HepG2 (cell line): ENCODE results near the gene NELFCD. TPM values are rescaled to one million over a fixed set of nuclear protein-coding genes. Genes with fewer than 3 reads are reported as not detected.

Source experiments
- CHCHD3 ChIP-seq: sonication (generic); formaldehyde crosslinking; IDR thresholded peaks from 2 replicates; pipeline ENCODE4 v1.8.0; 2022; ENCODE audit warnings: mild to moderate bottlenecking, missing genetic modification reagents, moderate library complexity
- EEA1 ChIP-seq: sonication (generic); formaldehyde crosslinking; IDR thresholded peaks from 2 replicates; pipeline ENCODE4 v1.5.1; 2020; ENCODE audit warnings: mild to moderate bottlenecking, missing genetic modification reagents, borderline replicate concordance
- JARID2 ChIP-seq: sonication (generic); formaldehyde crosslinking; IDR thresholded peaks from 2 replicates; pipeline ENCODE4 v1.8.1; 2023; ENCODE audit warnings: missing genetic modification reagents, inconsistent platforms; ENCODE audit not compliant: insufficient replicate concordance
- JUND ChIP-seq: sonication (generic); formaldehyde crosslinking; IDR thresholded peaks from 2 replicates; pipeline ENCODE4 v1.8.0; 2022; ENCODE audit warnings: mild to moderate bottlenecking, missing genetic modification reagents
- NCOR1 ChIP-seq: fragments of 200-600 bp; sonication (generic); IDR thresholded peaks from 2 replicates; pipeline ENCODE4 v1.7.0; 2017; ENCODE audit warnings: antibody characterized with exemption, low read length, borderline replicate concordance
- NFE2L2 ChIP-seq: fragments of 150-350 bp; IDR thresholded peaks from 2 replicates; pipeline ENCODE4 v1.6.1; 2014; ENCODE audit warnings: low read length
- SIX1 ChIP-seq: sonication (generic); formaldehyde crosslinking; IDR thresholded peaks from 2 replicates; pipeline ENCODE4 v1.4.0; 2020; ENCODE audit warnings: missing genetic modification reagents, borderline replicate concordance
- SSRP1 ChIP-seq: IDR thresholded peaks from 2 replicates; pipeline ENCODE4 v1.6.1; 2016; ENCODE audit warnings: control low read depth
- SUZ12 ChIP-seq: fragments of 150-350 bp; IDR thresholded peaks from 2 replicates; pipeline ENCODE4 v1.6.1; 2014; ENCODE audit warnings: low read depth, low read length
- ZFP36 ChIP-seq: fragments of 150-350 bp; IDR thresholded peaks from 2 replicates; pipeline ENCODE4 v1.6.1; 2018; ENCODE audit warnings: borderline replicate concordance, low read length, low read depth; ENCODE audit not compliant: partially characterized antibody
- ZFP36L2 ChIP-seq: sonication (generic); formaldehyde crosslinking; IDR thresholded peaks from 2 replicates; pipeline ENCODE4 v1.4.0; 2020; ENCODE audit warnings: missing genetic modification reagents
- ZNF121 ChIP-seq: sonication (generic); formaldehyde crosslinking; IDR thresholded peaks from 2 replicates; pipeline ENCODE4 v1.5.0; 2020; ENCODE audit warnings: mild to moderate bottlenecking, missing genetic modification reagents
- ZNF33B ChIP-seq: sonication (generic); formaldehyde crosslinking; IDR thresholded peaks from 2 replicates; pipeline ENCODE4 v1.5.1; 2020; ENCODE audit warnings: mild to moderate bottlenecking, missing genetic modification reagents
- ZNF552 ChIP-seq: sonication (generic); formaldehyde crosslinking; IDR thresholded peaks from 2 replicates; pipeline ENCODE4 v1.9.0; 2022; ENCODE audit warnings: missing genetic modification reagents, mild to moderate bottlenecking, borderline replicate concordance
- polyA plus RNA-seq, 8 experiments: library from polyadenylated mRNA; depleted of rRNA in 3 of 8; stranded (reverse) in 7 of 8; unstranded in 1 of 8; fragments of >200 nt; fragmentation: Illumina TruSeq in 4 of 8; extraction: Trizol in 4 of 8; gene quantifications; 2 replicates each; pipeline versions ENCODE4 v1.2.1 to v1.2.3, GENCODE V29; 2011 to 2016; ENCODE audit warnings: low read depth in 4 of 8, missing spikeins in 1 of 8, mixed read lengths in 1 of 8; ENCODE audit not compliant: insufficient read depth in 1 of 8
- total RNA-seq, 5 experiments: library from RNA; depleted of rRNA; stranded (reverse); fragments of >200 nt; fragmentation: Illumina TruSeq; extraction: Trizol; gene quantifications; 2 replicates each; pipeline ENCODE4 v1.2.3, GENCODE V29; 2016; ENCODE audit warnings: low read depth in 1 of 5
- TF ChIP-seq, protein P1 (sequence below): sonication (generic); formaldehyde crosslinking; IDR thresholded peaks from 2 replicates; pipeline ENCODE4 v1.5.1; 2020; ENCODE audit warnings: missing genetic modification reagents, mild to moderate bottlenecking, borderline replicate concordance
- TF ChIP-seq, protein P2 (sequence below): sonication (generic); formaldehyde crosslinking; IDR thresholded peaks from 2 replicates; pipeline ENCODE4 v1.5.1; 2020; ENCODE audit warnings: mild to moderate bottlenecking, missing genetic modification reagents, borderline replicate concordance
- TF ChIP-seq, protein P3 (sequence below): IDR thresholded peaks from 2 replicates; pipeline ENCODE4 v1.6.1; 2016; ENCODE audit warnings: low read depth, control low read depth
- TF ChIP-seq, protein P4 (sequence below): sonication (generic); formaldehyde crosslinking; IDR thresholded peaks from 2 replicates; pipeline ENCODE4 v1.9.0; 2021; ENCODE audit warnings: mild to moderate bottlenecking, missing genetic modification reagents

The NELFCD gene
- total and polyA plus RNA-seq, 2 of the 13 experiments (the other 11 are each of a cell fraction or from before 2014, with no cell fraction given): 159 to 203 TPM

DNA sequence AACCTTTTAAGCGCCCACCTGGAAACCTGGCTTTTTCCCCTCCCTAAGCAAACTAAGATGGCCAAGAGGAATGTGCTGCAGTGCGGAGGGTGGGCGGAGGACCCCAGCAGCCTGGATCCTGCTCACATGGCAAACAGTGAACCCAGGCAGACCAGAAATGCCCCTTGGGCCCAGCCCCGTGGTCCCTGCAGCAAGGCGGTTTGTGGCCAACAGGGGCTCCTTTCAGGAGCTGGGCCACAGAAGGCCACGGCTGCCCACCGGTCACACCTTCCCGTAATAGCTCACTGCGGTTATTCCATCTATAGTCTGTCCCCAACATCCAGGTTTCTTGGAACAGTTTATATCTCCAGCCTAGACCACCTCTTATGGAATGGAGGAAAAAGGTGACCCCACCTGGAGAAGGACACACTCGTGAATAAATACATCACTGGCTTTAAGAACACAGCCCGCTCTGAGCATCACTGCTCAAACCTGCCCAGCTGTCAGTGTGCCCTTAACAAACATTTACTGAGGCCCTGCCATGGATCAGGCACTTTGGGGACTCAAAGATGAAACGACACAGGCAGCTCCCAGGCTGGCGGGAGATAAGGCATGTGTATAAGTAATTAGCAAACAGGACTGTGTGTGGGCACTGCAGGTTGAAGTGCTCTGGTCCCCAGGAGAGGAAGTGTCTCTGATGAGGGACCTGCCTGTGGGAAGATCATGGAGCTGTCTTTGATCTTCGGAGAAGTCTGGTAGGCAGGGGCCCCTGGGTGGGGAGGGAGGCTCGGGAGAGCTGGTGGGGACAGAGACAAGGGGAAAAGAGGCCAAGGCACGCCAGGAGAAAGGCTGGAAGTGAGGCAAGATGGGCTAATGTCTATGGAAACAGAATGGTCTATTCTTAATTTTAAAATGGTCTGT lies 35.0 kb downstream of the NELFCD start (continued):
- TF ChIP-seq JUND (CRISPR knock-in tag) (no peak), ZNF552 (CRISPR knock-in tag) (no peak), ZNF121 (CRISPR knock-in tag) (no peak), ZFP36 (no peak), SSRP1 (CRISPR knock-in tag) (no peak), ZFP36L2 (CRISPR knock-in tag) (no peak), EEA1 (CRISPR knock-in tag) (no peak; the same call in 1 of the 2 replicates), SIX1 (CRISPR knock-in tag) (peak; percentile 76; the same call in 1 of the 2 replicates), NCOR1 (peak; percentile 24; the same call in 1 of the 2 replicates), JARID2 (CRISPR knock-in tag) (no peak), CHCHD3 (CRISPR knock-in tag) (no peak), SUZ12 (no peak), ZNF33B (CRISPR knock-in tag) (no peak), NFE2L2 (no peak)
- TF ChIP-seq, protein P1, sequence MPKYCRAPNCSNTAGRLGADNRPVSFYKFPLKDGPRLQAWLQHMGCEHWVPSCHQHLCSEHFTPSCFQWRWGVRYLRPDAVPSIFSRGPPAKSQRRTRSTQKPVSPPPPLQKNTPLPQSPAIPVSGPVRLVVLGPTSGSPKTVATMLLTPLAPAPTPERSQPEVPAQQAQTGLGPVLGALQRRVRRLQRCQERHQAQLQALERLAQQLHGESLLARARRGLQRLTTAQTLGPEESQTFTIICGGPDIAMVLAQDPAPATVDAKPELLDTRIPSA (CRISPR knock-in tag): no peak
- TF ChIP-seq, protein P2, sequence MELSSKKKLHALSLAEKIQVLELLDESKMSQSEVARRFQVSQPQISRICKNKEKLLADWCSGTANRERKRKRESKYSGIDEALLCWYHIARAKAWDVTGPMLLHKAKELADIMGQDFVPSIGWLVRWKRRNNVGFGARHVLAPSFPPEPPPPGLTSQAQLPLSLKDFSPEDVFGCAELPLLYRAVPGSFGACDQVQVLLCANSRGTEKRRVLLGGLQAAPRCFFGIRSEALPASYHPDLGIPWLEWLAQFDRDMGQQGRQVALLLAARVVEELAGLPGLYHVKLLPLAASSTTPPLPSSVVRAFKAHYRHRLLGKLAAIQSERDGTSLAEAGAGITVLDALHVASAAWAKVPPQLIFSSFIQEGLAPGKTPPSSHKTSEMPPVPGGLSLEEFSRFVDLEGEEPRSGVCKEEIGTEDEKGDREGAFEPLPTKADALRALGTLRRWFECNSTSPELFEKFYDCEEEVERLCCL (CRISPR knock-in tag): no peak
- TF ChIP-seq, protein P3, sequence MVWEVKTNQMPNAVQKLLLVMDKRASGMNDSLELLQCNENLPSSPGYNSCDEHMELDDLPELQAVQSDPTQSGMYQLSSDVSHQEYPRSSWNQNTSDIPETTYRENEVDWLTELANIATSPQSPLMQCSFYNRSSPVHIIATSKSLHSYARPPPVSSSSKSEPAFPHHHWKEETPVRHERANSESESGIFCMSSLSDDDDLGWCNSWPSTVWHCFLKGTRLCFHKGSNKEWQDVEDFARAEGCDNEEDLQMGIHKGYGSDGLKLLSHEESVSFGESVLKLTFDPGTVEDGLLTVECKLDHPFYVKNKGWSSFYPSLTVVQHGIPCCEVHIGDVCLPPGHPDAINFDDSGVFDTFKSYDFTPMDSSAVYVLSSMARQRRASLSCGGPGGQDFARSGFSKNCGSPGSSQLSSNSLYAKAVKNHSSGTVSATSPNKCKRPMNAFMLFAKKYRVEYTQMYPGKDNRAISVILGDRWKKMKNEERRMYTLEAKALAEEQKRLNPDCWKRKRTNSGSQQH: peak; percentile 87; the same call in 1 of the 2 replicates
- TF ChIP-seq, protein P4, sequence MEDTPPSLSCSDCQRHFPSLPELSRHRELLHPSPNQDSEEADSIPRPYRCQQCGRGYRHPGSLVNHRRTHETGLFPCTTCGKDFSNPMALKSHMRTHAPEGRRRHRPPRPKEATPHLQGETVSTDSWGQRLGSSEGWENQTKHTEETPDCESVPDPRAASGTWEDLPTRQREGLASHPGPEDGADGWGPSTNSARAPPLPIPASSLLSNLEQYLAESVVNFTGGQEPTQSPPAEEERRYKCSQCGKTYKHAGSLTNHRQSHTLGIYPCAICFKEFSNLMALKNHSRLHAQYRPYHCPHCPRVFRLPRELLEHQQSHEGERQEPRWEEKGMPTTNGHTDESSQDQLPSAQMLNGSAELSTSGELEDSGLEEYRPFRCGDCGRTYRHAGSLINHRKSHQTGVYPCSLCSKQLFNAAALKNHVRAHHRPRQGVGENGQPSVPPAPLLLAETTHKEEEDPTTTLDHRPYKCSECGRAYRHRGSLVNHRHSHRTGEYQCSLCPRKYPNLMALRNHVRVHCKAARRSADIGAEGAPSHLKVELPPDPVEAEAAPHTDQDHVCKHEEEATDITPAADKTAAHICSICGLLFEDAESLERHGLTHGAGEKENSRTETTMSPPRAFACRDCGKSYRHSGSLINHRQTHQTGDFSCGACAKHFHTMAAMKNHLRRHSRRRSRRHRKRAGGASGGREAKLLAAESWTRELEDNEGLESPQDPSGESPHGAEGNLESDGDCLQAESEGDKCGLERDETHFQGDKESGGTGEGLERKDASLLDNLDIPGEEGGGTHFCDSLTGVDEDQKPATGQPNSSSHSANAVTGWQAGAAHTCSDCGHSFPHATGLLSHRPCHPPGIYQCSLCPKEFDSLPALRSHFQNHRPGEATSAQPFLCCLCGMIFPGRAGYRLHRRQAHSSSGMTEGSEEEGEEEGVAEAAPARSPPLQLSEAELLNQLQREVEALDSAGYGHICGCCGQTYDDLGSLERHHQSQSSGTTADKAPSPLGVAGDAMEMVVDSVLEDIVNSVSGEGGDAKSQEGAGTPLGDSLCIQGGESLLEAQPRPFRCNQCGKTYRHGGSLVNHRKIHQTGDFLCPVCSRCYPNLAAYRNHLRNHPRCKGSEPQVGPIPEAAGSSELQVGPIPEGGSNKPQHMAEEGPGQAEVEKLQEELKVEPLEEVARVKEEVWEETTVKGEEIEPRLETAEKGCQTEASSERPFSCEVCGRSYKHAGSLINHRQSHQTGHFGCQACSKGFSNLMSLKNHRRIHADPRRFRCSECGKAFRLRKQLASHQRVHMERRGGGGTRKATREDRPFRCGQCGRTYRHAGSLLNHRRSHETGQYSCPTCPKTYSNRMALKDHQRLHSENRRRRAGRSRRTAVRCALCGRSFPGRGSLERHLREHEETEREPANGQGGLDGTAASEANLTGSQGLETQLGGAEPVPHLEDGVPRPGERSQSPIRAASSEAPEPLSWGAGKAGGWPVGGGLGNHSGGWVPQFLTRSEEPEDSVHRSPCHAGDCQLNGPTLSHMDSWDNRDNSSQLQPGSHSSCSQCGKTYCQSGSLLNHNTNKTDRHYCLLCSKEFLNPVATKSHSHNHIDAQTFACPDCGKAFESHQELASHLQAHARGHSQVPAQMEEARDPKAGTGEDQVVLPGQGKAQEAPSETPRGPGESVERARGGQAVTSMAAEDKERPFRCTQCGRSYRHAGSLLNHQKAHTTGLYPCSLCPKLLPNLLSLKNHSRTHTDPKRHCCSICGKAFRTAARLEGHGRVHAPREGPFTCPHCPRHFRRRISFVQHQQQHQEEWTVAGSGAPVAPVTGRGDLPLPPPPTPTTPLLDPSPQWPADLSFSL (CRISPR knock-in tag): peak; percentile 61; the same call in 1 of the 2 replicates
